IMR-90 (cell line): ENCODE measurements around the gene DLGAP4.

Experiments used
- CEBPB ChIP-seq: IDR thresholded peaks from 2 replicates; pipeline ENCODE4 v1.6.1; 2012; ENCODE audit warnings: low read depth, low read length, improper control_type of control experiment
- TF ChIP-seq, protein P1 (sequence below): conservative IDR thresholded peaks from 2 replicates; pipeline ENCODE4 v1.5.1; 2012; ENCODE audit warnings: mild to moderate bottlenecking, low read depth, low read length, improper control_type of control experiment

DNA sequence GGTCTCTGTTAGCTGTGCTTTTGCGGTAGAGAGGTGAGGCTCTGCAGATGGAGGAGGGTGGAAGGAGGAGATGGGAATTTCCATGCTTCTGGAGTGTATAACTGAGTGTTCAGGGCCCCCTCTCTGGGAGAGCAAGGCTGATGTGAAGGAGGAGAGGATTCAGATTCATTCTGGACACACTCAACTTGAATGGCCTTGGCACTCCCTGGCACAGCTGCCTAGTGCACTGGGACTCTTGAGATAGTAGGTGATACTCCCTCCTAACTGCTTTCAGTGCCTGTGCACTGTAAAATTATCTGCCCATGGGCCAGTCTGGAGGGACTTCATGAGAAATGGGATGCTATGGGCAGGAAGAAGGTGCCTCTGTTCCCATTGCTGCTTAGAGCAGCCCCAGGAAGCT is 180.9 kb downstream of the DLGAP4 start:
- no peak for TF ChIP-seq CEBPB
- TF ChIP-seq, protein P1, sequence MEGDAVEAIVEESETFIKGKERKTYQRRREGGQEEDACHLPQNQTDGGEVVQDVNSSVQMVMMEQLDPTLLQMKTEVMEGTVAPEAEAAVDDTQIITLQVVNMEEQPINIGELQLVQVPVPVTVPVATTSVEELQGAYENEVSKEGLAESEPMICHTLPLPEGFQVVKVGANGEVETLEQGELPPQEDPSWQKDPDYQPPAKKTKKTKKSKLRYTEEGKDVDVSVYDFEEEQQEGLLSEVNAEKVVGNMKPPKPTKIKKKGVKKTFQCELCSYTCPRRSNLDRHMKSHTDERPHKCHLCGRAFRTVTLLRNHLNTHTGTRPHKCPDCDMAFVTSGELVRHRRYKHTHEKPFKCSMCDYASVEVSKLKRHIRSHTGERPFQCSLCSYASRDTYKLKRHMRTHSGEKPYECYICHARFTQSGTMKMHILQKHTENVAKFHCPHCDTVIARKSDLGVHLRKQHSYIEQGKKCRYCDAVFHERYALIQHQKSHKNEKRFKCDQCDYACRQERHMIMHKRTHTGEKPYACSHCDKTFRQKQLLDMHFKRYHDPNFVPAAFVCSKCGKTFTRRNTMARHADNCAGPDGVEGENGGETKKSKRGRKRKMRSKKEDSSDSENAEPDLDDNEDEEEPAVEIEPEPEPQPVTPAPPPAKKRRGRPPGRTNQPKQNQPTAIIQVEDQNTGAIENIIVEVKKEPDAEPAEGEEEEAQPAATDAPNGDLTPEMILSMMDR, result no peak
